Measurements from ENCODE around the gene DLST. TPM values are rescaled to one million over a fixed set of nuclear protein-coding genes. Genes with fewer than 3 reads are reported as not detected.

DLST gene
- polyA plus RNA-seq, 10 donors = 58.5 to 80.6 (median 68.6) TPM

DNA sequence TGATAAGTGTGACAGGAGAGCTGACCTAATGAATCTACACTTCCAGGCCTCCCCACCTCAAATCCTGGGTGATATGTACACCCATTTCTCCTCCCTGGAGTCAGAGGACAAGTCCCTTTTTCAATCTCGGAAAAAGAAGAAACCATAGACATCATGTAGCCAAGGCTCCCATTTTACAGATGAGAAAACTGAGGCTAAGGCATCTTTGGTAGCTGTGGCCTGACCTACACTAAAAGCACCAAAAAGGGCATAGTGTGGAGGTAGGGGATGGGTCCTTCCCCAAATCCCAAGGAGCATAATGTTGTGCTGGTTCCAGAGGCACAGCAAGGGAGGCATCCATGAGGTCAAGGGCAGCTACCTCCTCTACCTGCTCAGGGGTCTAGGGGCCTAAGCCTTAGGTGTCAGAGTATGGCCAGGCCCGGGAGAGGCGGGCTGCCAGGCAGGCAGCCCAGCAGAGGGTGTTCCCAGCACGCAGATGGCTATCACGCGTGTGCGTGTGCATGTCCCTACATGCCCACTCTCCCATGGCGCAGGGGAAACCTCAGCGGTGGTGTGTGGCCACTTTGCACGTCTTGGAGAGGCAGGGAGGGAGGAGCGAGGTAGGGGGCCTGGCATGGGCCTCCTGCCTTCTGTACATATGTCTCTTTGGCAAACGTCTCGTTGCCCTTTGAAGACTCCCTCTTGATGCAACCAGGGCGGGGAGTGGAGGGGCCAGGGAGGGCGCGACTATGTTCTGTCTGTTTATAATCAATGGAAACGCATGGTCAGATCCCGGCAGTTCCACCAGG is 71.2 kb downstream of the DLST start:
- no peak for DNase-seq

Other genes with a start within 250 kb of the DLST start
- gene AREL1, start 168.8 kb upstream of the DLST start, polyA plus RNA-seq (ENCODE audit: insufficient read length in 10 of 10) = 10 to 100 TPM; 17.7 to 23.3 (median 20.6) TPM
- 10 to 100 TPM; 35.2 to 50.5 (median 40.1) TPM for gene FCF1, start 168.8 kb upstream of the DLST start, polyA plus RNA-seq (ENCODE audit: insufficient read length in 10 of 10)
- gene YLPM1, start 118.6 kb upstream of the DLST start, polyA plus RNA-seq (ENCODE audit: insufficient read length in 10 of 10) = 10 to 100 TPM; 39.8 to 61.3 (median 54.1) TPM
- gene PROX2, start 5.8 kb upstream of the DLST start, polyA plus RNA-seq (ENCODE audit: insufficient read length in 10 of 10) = 1 to 10 TPM in 3 of 10 donors, under 1 TPM in 7; 0.08 to 1.3 (median 0.32) TPM
- 10 to 100 TPM in 5 of 10 donors, 1 to 10 TPM in 5; 4.0 to 12.8 (median 9.6) TPM for gene RPS6KL1, start 41.3 kb downstream of the DLST start, polyA plus RNA-seq (ENCODE audit: insufficient read length in 10 of 10)
- 10 to 100 TPM; 23.3 to 33.7 (median 25.1) TPM for gene PGF, start 73.7 kb downstream of the DLST start, polyA plus RNA-seq (ENCODE audit: insufficient read length in 10 of 10)
- 10 to 100 TPM; 43.6 to 60.2 (median 47.8) TPM for gene EIF2B2, start 121.0 kb downstream of the DLST start, polyA plus RNA-seq (ENCODE audit: insufficient read length in 10 of 10)
- 10 to 100 TPM; 15.0 to 31.9 (median 20.7) TPM for gene MLH3, start 169.6 kb downstream of the DLST start, polyA plus RNA-seq (ENCODE audit: insufficient read length in 10 of 10)
- gene ACYP1, start 182.1 kb downstream of the DLST start, polyA plus RNA-seq (ENCODE audit: insufficient read length in 10 of 10) = 10 to 100 TPM; 12.2 to 27.5 (median 14.9) TPM
- gene ZC2HC1C, start 187.7 kb downstream of the DLST start, polyA plus RNA-seq (ENCODE audit: insufficient read length in 10 of 10) = 1 to 10 TPM in 7 of 10 donors, under 1 TPM in 3; 0.74 to 1.6 (median 1.3) TPM
- gene NEK9, start 245.1 kb downstream of the DLST start, polyA plus RNA-seq (ENCODE audit: insufficient read length in 10 of 10) = 100 to 1,000 TPM in 1 of 10 donors, 10 to 100 TPM in 9; 66.8 to 101 (median 83.0) TPM